Endothelial cell of umbilical vein (primary cell): Measurements from ENCODE around the gene MLH1. TPM values are rescaled to one million over a fixed set of nuclear protein-coding genes. Genes with fewer than 3 reads are reported as not detected.

Source experiments
- BruUV-seq: library from RNA; stranded (reverse); fragments of 400-500 nt; replicated peaks from 2 replicates; lab custom pipeline; 2021; lab: Mats Ljungman, UMichigan
- CTCF ChIA-PET: fragments of 300-600, 350-600 bp; sonication (Branson Sonifier 250); formaldehyde crosslinking; loops from one replicate; lab custom pipeline; 2021; ENCODE audit warnings: antibody characterized with exemption, inconsistent platforms; lab: Charles Lee
- POLR2A ChIA-PET: fragments of 300-600, 350-600 bp; sonication (Branson Sonifier 250); formaldehyde crosslinking; loops from one replicate; lab custom pipeline; 2021; ENCODE audit warnings: antibody characterized with exemption, inconsistent platforms; lab: Charles Lee
- DNase-seq: peaks from one replicate; pipeline ENCODE4 v3.0.0-alpha.2; 2011; ENCODE audit warnings: low read depth, low spot score
- FAIRE-seq: peaks from 2 replicates; lab custom pipeline; 2011; peaks lifted over from hg19 to GRCh38; lab: Jason Lieb, UNC
- H2AFZ ChIP-seq: 2 replicates; pipeline ENCODE4 v1.6.0; 2012; ENCODE audit warnings: low read depth, low read length, control low read depth, inconsistent platforms
- H3K27ac ChIP-seq: 2 replicates; pipeline ENCODE4 v1.5.1; 2011; ENCODE audit warnings: low read depth, mild to moderate bottlenecking, control low read depth, low read length, moderate library complexity; ENCODE audit not compliant: insufficient read depth
- H3K27me3 ChIP-seq, 2 experiments: 2 replicates each; pipeline versions ENCODE4 v1.6.0 to v1.6.1; 2011; ENCODE audit warnings: low read length in 2 of 2, mixed read lengths in 1 of 2; ENCODE audit not compliant: control insufficient read depth in 2 of 2, insufficient read depth in 2 of 2
- H3K36me3 ChIP-seq, 2 experiments: 2 replicates in 1 of 2; 3 replicates in 1 of 2; pipeline ENCODE4 v1.5.1; 2011; ENCODE audit warnings: low read length in 2 of 2, mild to moderate bottlenecking in 1 of 2, moderate library complexity in 1 of 2; ENCODE audit not compliant: control insufficient read depth in 2 of 2, insufficient read depth in 2 of 2; ENCODE audit errors: extremely low read depth in 1 of 2
- H3K4me1 ChIP-seq: 3 replicates; pipeline ENCODE4 v1.5.1; 2011; ENCODE audit warnings: mild to moderate bottlenecking, low read length; ENCODE audit not compliant: control insufficient read depth, insufficient read depth; ENCODE audit errors: extremely low read depth
- H3K4me2 ChIP-seq: 2 replicates; pipeline ENCODE4 v1.6.1; 2011; ENCODE audit warnings: low read length, control low read depth, mixed read lengths; ENCODE audit not compliant: insufficient read depth
- H3K4me3 ChIP-seq, 3 experiments: fragments of 200-600 bp in 1 of 3; sonication (generic), shearing (Covaris generic) in 1 of 3; replicated peaks in 1 of 3; 2 replicates each; pipeline ENCODE4 v1.5.1; 2011 to 2016; ENCODE audit warnings: control low read depth in 3 of 3, low read length in 3 of 3, mild to moderate bottlenecking in 2 of 3, inconsistent platforms in 1 of 3, low read depth in 1 of 3, moderate library complexity in 1 of 3; ENCODE audit not compliant: insufficient read depth in 1 of 3
- H3K79me2 ChIP-seq: 2 replicates; pipeline ENCODE4 v1.6.0; 2012; ENCODE audit warnings: low read length, inconsistent platforms; ENCODE audit not compliant: control insufficient read depth, insufficient read depth
- H3K9ac ChIP-seq: replicated peaks from 2 replicates; pipeline ENCODE3; 2011; ENCODE audit warnings: low read length, control low read depth; ENCODE audit not compliant: insufficient read depth; ENCODE audit errors: extremely low read depth
- H3K9me1 ChIP-seq: replicated peaks from 3 replicates; pipeline ENCODE4 v1.6.0; 2011; ENCODE audit warnings: mild to moderate bottlenecking, low read length; ENCODE audit not compliant: control insufficient read depth, insufficient read depth; ENCODE audit errors: extremely low read depth
- H3K9me3 ChIP-seq: replicated peaks from 2 replicates; pipeline ENCODE4 v1.5.1; 2012; ENCODE audit warnings: low read length, inconsistent platforms; ENCODE audit not compliant: control insufficient read depth, insufficient read depth
- H4K20me1 ChIP-seq: replicated peaks from 2 replicates; pipeline ENCODE3; 2011; ENCODE audit warnings: mild to moderate bottlenecking, low read length; ENCODE audit not compliant: control insufficient read depth, insufficient read depth; ENCODE audit errors: extremely low read depth
- EZH2 ChIP-seq: IDR thresholded peaks from 2 replicates; pipeline ENCODE4 v1.6.1; 2012; ENCODE audit warnings: borderline replicate concordance, low read depth, mild to moderate bottlenecking, moderate library complexity, low read length, inconsistent platforms; ENCODE audit not compliant: severe bottlenecking
- GATA2 ChIP-seq: IDR thresholded peaks from 2 replicates; pipeline ENCODE4 v1.7.0; 2011; ENCODE audit warnings: low read depth, mild to moderate bottlenecking, moderate library complexity, mixed read lengths, low read length; ENCODE audit not compliant: insufficient read length, insufficient read depth
- JUN ChIP-seq: IDR thresholded peaks from 2 replicates; pipeline ENCODE4 v1.6.1; 2011; ENCODE audit warnings: borderline replicate concordance, low read depth; ENCODE audit not compliant: insufficient read length, insufficient read depth
- MYC ChIP-seq: IDR thresholded peaks from one replicate; pipeline ENCODE4 v1.6.1; 2011; ENCODE audit warnings: mild to moderate bottlenecking, low read depth, low read length
- POLR2A ChIP-seq: IDR thresholded peaks from 2 replicates; pipeline ENCODE4 v1.6.1; 2012; ENCODE audit warnings: low read depth, mild to moderate bottlenecking, control low read depth, low read length
- POLR2AphosphoS5 ChIP-seq: IDR thresholded peaks from 2 replicates; pipeline ENCODE4 v1.6.1; 2012; ENCODE audit warnings: low read depth, mild to moderate bottlenecking, control low read depth, low read length, moderate library complexity; ENCODE audit not compliant: insufficient read depth
- dilution Hi-C: fragments of 300-500 bp; cut with MboI; formaldehyde crosslinking; loops from one replicate; pipeline ENCODE4 v1.15.0; 2019; ENCODE audit warnings: low sequenced_read_pairs; ENCODE audit not compliant: extremely low pct_ligation_motif_present
- intact Hi-C: fragments of 100-400 bp; cut with micrococcal nuclease; formaldehyde crosslinking; loops from one replicate; pipeline ENCODE4 v1.10.0; 2022
- polyA plus RNA-seq, 4 experiments: library from polyadenylated mRNA; depleted of rRNA in 3 of 4; stranded (reverse) in 3 of 4; unstranded in 1 of 4; fragments of >200 nt; gene quantifications; 2 replicates each; pipeline versions ENCODE4 v1.2.1 to v1.2.3, GENCODE V29; 2011 to 2012; ENCODE audit warnings: missing spikeins in 1 of 4
- total RNA-seq: library from RNA; stranded (reverse); gene quantifications from 2 replicates; pipeline ENCODE4 v1.2.3, GENCODE V29; 2021
- TF ChIP-seq, protein P1 (sequence below), 2 donors: IDR thresholded peaks; 1 replicate in 1 of 2; 2 replicates in 1 of 2; pipeline ENCODE4 v1.5.1; 2011; ENCODE audit warnings: low read length in 2 of 2, mild to moderate bottlenecking in 2 of 2, moderate library complexity in 2 of 2, control low read depth in 1 of 2, inconsistent platforms in 1 of 2, low read depth in 1 of 2; ENCODE audit not compliant: insufficient read depth in 1 of 2; ENCODE audit errors: extremely low read depth in 1 of 2
- TF ChIP-seq, protein P2 (sequence below): IDR thresholded peaks from 2 replicates; pipeline ENCODE4 v1.6.1; 2011; ENCODE audit not compliant: insufficient read depth, insufficient read length

The MLH1 gene
- total and polyA plus RNA-seq, 2 donors (not counting 3 experiments of a cell fraction or from before 2014, with no cell fraction given), result 22.2 to 32.9 TPM

DNA sequence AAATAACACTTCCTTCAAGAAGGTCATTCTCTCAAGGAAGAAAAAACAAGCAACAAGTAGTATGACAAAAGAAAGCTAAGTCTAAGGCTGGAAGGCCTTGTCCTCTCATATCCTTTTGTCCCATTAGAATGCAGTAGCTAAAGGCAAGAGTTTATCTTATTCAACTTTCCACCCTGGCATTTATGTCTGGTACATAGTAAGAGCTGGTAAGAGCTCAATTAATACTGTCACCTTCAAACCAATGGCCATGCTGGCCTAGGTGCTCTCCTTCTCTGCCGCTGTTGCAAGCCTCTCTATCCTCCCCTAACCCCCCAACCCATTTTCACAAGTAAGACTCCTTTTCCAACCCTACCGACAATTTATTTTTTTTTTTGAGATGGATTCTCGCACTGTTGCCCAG, 99.2 kb downstream of the MLH1 start:
- DNase-seq (no peak), FAIRE-seq (no peak)
- Histone ChIP-seq H2AFZ (no peak overlapping the region), H3K4me3 (no peak overlapping the region), H3K4me1 (peaks cover 31% of the 10 kb centered on the region), H3K27ac (no peak overlapping the region), H3K79me2 (no peaks in the 10 kb centered on the region), H3K9me3 (no peaks in the 10 kb centered on the region), H3K9ac (no peak overlapping the region), H3K9me1 (no peaks in the 10 kb centered on the region), H4K20me1 (no peaks in the 10 kb centered on the region), H3K36me3 (peaks cover 0 to 2% of the 10 kb centered on the region in 2 experiments), H3K27me3 (no peaks in the 10 kb centered on the region), H3K4me2 (no peak overlapping the region)
- dilution Hi-C loops (no loop called here), intact Hi-C loops (no loop called here)
- ChIA-PET CTCF (interaction anchor here (0.9 kb wide), 1 partner anchor 11 kb away, joined by 5 read pairs; no protein-coding TSS in a partner anchor), POLR2A (interaction anchor here (0.7 kb wide), 1 partner anchor 22 kb away, joined by 3 read pairs; no protein-coding TSS in a partner anchor)
- BruUV-seq, result no TSS peak
- TF ChIP-seq, protein P1, sequence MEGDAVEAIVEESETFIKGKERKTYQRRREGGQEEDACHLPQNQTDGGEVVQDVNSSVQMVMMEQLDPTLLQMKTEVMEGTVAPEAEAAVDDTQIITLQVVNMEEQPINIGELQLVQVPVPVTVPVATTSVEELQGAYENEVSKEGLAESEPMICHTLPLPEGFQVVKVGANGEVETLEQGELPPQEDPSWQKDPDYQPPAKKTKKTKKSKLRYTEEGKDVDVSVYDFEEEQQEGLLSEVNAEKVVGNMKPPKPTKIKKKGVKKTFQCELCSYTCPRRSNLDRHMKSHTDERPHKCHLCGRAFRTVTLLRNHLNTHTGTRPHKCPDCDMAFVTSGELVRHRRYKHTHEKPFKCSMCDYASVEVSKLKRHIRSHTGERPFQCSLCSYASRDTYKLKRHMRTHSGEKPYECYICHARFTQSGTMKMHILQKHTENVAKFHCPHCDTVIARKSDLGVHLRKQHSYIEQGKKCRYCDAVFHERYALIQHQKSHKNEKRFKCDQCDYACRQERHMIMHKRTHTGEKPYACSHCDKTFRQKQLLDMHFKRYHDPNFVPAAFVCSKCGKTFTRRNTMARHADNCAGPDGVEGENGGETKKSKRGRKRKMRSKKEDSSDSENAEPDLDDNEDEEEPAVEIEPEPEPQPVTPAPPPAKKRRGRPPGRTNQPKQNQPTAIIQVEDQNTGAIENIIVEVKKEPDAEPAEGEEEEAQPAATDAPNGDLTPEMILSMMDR (IDR thresholded peaks at IDR 0.05; ENCODE audit: extremely low read depth in 1 of 2, insufficient read depth in 1 of 2, low read depth in 1 of 2, low read length in 2 of 2), result no peak
- TF ChIP-seq MYC, result no peak
- no peak for TF ChIP-seq GATA2
- no peak for TF ChIP-seq POLR2AphosphoS5
- no peak for TF ChIP-seq JUN
- TF ChIP-seq, protein P2, sequence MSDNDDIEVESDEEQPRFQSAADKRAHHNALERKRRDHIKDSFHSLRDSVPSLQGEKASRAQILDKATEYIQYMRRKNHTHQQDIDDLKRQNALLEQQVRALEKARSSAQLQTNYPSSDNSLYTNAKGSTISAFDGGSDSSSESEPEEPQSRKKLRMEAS, result no peak
- no peak for TF ChIP-seq POLR2A
- TF ChIP-seq EZH2, result no peak
